Body of pancreas (tissue), 4 donors: ENCODE data around the gene CBR1. TPM values are rescaled to one million over a fixed set of nuclear protein-coding genes. Genes with fewer than 3 reads are reported as not detected.
A peak's percentile ranks its signal among the peaks of the same experiment; 100 is the strongest.

ENCODE experiments used
- ATAC-seq: fragments of 150-250 bp; one replicate; pipeline ENCODE4 v1.9.1; 2016
- DNase-seq, 4 donors: peaks; one replicate each; pipeline ENCODE4 v3.0.0-alpha.2; 2019
- H3K27ac ChIP-seq, 4 donors: fragments of 200-600 bp; sonication (generic); 1 replicate in 3 of 4; 2 replicates in 1 of 4; pipeline versions ENCODE4 v1.5.1 to v1.6.1; 2016 to 2019; ENCODE audit warnings: mild to moderate bottlenecking in 1 of 4, mixed read lengths in 1 of 4, moderate library complexity in 1 of 4
- H3K27me3 ChIP-seq, 2 donors: fragments of 200-600 bp; sonication (generic); one replicate each; pipeline ENCODE4 v1.6.0; 2016; ENCODE audit warnings: mild to moderate bottlenecking in 1 of 2
- H3K36me3 ChIP-seq, 2 donors: fragments of 200-600 bp; sonication (generic); replicated peaks in 1 of 2; 2 replicates each; pipeline ENCODE4 v1.5.1; 2016; ENCODE audit warnings: low read depth in 2 of 2; ENCODE audit not compliant: insufficient read depth in 1 of 2
- H3K4me1 ChIP-seq: fragments of 200-600 bp; sonication (generic); one replicate; pipeline ENCODE4 v1.6.0; 2016
- H3K4me3 ChIP-seq, 2 donors: fragments of 200-600 bp; sonication (generic); 1 replicate in 1 of 2; 2 replicates in 1 of 2; pipeline ENCODE4 v1.5.1; 2016 to 2019
- H3K9me3 ChIP-seq, 3 donors: fragments of 200-600 bp; sonication (generic); 1 replicate in 2 of 3; 2 replicates in 1 of 3; pipeline ENCODE4 v1.5.1; 2016
- CTCF ChIP-seq, 7 experiments: fragments of 450-650 bp in 4 of 7; fragments of 200-600 bp in 3 of 7; sonication (generic) in 3 of 7; IDR thresholded peaks; one replicate each; pipeline ENCODE4 v1.5.1; 2016 to 2019; ENCODE audit warnings: antibody characterized with exemption in 7 of 7
- POLR2A ChIP-seq, 3 donors: fragments of 450-650 bp; IDR thresholded peaks; one replicate each; pipeline ENCODE4 v1.6.1; 2016; ENCODE audit warnings: antibody characterized with exemption in 3 of 3, mild to moderate bottlenecking in 2 of 3
- WGBS, 2 donors: methylation state at CpG; one replicate each; pipeline ENCODE4 v1.1.5; 2017; 5-methylcytosine and 5-hydroxymethylcytosine counted together
- intact Hi-C: fragments of 100-400 bp; cut with DNase I; formaldehyde crosslinking; loops from one replicate; pipeline ENCODE4 v1.15.1; 2023
- total RNA-seq, 2 donors: library from RNA; depleted of rRNA; stranded (reverse); fragments of >200 nt; gene quantifications; one replicate each; pipeline ENCODE4 v1.1.0, GENCODE V29; 2016

The CBR1 gene
- total RNA-seq, 2 donors from 2014 or later = 78.8 to 80.7 TPM

DNA sequence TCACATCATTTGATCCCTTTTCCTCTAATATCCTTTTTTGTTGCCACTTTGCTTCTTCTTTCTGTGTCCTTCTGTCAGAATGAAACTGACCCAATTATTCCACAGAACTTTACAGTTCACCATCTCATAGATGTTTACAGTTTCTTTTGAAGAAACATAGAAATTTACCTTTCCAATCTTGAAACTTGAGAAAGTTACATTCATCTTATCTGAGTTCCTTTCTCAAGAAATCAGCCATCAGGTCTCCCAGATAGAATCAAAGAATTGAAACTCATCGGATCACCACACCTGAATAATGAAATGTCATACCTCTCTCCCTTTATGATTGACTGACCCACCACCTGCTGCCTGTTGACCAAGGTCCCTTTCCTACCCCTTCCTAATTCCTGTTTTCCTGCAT, 23.7 kb downstream of the CBR1 start:
- no peak overlapping the region for H3K4me3 ChIP-seq
- no peaks in the 10 kb centered on the region for H3K4me1 ChIP-seq
- TF ChIP-seq POLR2A (IDR thresholded peaks at IDR 0.05) (no peak), CTCF (IDR thresholded peaks at IDR 0.05) (no peak)
- peaks cover 0 to 4% (median 0%) of the 10 kb centered on the region in 3 donors for H3K9me3 ChIP-seq
- H3K27ac ChIP-seq = no peak overlapping the region
- DNase-seq = no peak
- intact Hi-C loops = no loop called here
- no peaks in the 10 kb centered on the region for H3K36me3 ChIP-seq
- ATAC-seq = no peak
- no peaks in the 10 kb centered on the region for H3K27me3 ChIP-seq
- 85 to 87% methylated on average over 1 of the region's 1 CpG for WGBS, 2 donors

GRCh38 chr21:36096398-36097290, 26.8 kb downstream of the CBR1 start:
- no peak overlapping the region for H3K4me3 ChIP-seq
- ATAC-seq = no peak
- WGBS, 2 donors = 41 to 43% methylated on average over 1 of the region's 1 CpG
- no peaks in the 10 kb centered on the region for H3K36me3 ChIP-seq
- DNase-seq = no peak
- H3K27ac ChIP-seq = no peak overlapping the region
- no peaks in the 10 kb centered on the region for H3K27me3 ChIP-seq
- intact Hi-C loops = no loop called here
- H3K4me1 ChIP-seq = no peaks in the 10 kb centered on the region
- TF ChIP-seq POLR2A (IDR thresholded peaks at IDR 0.05) (no peak), CTCF (IDR thresholded peaks at IDR 0.05) (no peak)
- H3K9me3 ChIP-seq = peaks cover 0 to 4% (median 0%) of the 10 kb centered on the region in 3 donors

- no peak for ATAC-seq
- Histone ChIP-seq H3K27ac (peak overlapping the region in 1 of 4 donors; percentile 43), H3K36me3 (no peaks in the 10 kb centered on the region), H3K4me3 (no peak overlapping the region), H3K27me3 (no peaks in the 10 kb centered on the region), H3K4me1 (no peaks in the 10 kb centered on the region), H3K9me3 (peaks cover 0 to 4% (median 0%) of the 10 kb centered on the region in 3 donors)
- intact Hi-C loops = no loop called here
- 70 to 74% methylated on average over 8 of the region's 8 CpGs for WGBS, 2 donors
- no peak for TF ChIP-seq POLR2A (IDR thresholded peaks at IDR 0.05)
- TF ChIP-seq CTCF (IDR thresholded peaks at IDR 0.05) = no peak
- DNase-seq = no peak
These were observed 27.8 kb downstream of the CBR1 start for GRCh38 chr21:36097427-36098181.

- intact Hi-C loops = no loop called here
- H3K27me3 ChIP-seq = no peaks in the 10 kb centered on the region
- no peaks in the 10 kb centered on the region for H3K36me3 ChIP-seq
- WGBS, 2 donors = 53 to 56% methylated on average over 2 of the region's 2 CpGs
- peaks cover 0 to 4% (median 0%) of the 10 kb centered on the region in 3 donors for H3K9me3 ChIP-seq
- no peak overlapping the region for H3K4me3 ChIP-seq
- no peak for TF ChIP-seq POLR2A (IDR thresholded peaks at IDR 0.05)
- TF ChIP-seq CTCF (IDR thresholded peaks at IDR 0.05) = no peak
- no peak for ATAC-seq
- no peak for DNase-seq
- H3K4me1 ChIP-seq = no peaks in the 10 kb centered on the region
- no peak overlapping the region for H3K27ac ChIP-seq
These were observed 28.3 kb downstream of the CBR1 start for GRCh38 chr21:36098182-36098532.
